ENCODE results near the gene NRIP2.

NRIP2 gene

DNA sequence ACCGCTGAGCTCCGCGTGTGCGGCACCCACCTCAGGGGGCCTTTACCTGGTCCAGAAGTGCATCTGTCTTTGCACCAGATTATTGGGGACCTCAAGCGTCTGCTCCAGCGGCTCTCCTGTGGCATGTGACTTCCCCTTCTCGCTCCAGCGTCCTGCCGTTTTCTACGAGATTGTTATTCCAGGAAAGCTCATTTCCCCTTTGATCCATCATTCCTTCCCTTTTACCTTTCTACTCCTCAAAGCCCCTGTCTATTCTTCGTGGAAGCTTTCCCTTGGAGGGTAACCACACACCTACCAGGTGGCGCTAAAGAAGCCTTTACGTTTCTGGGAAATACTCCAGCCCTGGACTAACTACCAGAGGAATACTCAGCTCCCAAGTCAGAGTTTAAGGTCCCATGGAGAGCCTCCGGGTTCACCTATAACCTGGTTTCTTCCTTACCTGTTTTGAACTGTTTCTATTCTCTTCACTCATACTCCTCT, 38.6 kb downstream of the NRIP2 start:
- no peak for TF ChIP-seq JUND (IDR thresholded peaks at IDR 0.05; ENCODE audit: low read depth)
- peak; percentile 67 to 69 for DNase-seq (ENCODE audit: low read depth in 1 of 2, low spot score in 1 of 2)
- in situ Hi-C loops (cut with HindIII; ENCODE audit: low pct_unique_long_range_greater_than_20kb, low sequenced_read_pairs) = no loop called here

DNA sequence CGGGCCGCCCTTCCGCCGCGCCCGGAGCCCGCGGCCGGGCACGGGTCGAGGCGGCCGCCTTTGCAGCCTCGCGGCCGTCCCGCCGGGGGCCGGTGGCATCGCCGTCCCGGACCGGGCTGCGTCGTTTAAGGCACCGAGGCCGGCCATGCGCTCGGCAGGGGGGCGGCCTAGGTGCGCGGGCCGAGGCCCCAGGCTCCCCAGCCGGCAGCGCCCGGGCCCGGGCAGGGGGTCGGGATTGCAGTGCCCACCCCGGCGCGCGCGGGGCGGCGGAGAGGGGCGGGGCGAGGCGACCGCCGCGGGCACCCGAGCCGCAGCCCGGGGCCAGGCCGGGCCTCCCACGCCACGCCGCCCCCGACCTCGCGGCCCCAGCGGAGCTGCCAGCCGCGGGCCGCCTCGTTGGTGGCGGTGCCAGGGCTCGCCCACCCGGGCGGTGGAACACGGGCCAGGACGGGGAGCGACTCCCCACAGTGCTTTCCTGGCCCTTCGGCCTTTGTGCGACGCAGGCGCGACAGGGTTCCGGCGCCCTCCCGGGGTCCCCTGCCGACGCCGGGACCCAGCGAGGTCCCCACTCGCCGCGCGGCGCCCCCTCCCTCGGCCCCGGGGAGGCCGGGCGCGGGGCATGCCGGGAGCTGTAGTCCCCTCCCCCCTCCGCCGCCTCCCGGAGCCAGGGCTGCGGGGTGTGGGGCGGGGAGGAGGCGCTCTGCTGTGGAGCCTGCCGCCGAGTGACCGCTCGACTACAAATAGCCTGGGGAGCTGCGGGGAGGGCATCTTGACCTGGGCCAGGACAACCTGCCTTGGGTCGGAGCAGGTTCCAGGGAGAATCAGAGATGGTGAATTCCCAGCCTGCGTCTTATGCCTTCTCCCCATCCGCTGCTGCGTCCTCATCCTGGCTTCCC, 39.3 kb downstream of the NRIP2 start:
- no peak for TF ChIP-seq JUND (IDR thresholded peaks at IDR 0.05; ENCODE audit: low read depth)
- peak; percentile 90 to 96 for DNase-seq (ENCODE audit: low read depth in 1 of 2, low spot score in 1 of 2)

DNA sequence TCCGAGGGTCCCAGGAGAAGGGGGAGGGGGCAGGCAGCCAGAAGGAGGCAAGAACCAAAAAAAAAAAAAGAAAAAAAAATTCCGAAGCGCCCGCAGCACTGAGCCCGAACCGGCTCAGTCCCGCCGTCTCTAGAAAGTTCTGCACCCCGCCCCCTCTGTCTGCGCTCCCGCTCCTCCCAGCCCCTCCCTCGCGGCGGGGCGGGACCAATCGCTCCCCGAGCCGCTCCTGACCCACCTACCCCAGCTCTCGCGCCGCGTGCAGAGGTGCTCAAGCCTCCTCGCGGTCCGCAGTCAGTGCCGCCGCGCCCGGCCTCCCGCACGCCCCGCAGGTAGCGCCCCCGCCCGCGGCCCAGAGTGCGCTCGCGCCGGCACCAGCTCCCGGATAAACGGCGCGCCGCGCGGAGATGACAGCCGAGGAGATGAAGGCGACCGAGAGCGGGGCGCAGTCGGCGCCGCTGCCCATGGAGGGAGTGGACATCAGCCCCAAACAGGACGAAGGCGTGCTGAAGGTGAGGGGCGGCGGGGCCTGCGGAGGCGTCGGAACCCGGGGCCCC, 40.0 kb downstream of the NRIP2 start, which contains the start of gene FKBP4:
FKBP4 (plus strand) TSS at position 235 of the 554 bp plus-strand sequence; CDS start at position 405, 170 bp downstream.
- DNase-seq (ENCODE audit: low read depth in 1 of 2, low spot score in 1 of 2) = peak; percentile 97
- TF ChIP-seq JUND (IDR thresholded peaks at IDR 0.05; ENCODE audit: low read depth) = no peak
- in situ Hi-C loops (cut with HindIII; ENCODE audit: low pct_unique_long_range_greater_than_20kb, low sequenced_read_pairs) = no loop called here

More for the DNA sequence above, 39.3 kb downstream of the NRIP2 start:
- in situ Hi-C loops (cut with HindIII; ENCODE audit: low pct_unique_long_range_greater_than_20kb, low sequenced_read_pairs) = no loop called here

DNA sequence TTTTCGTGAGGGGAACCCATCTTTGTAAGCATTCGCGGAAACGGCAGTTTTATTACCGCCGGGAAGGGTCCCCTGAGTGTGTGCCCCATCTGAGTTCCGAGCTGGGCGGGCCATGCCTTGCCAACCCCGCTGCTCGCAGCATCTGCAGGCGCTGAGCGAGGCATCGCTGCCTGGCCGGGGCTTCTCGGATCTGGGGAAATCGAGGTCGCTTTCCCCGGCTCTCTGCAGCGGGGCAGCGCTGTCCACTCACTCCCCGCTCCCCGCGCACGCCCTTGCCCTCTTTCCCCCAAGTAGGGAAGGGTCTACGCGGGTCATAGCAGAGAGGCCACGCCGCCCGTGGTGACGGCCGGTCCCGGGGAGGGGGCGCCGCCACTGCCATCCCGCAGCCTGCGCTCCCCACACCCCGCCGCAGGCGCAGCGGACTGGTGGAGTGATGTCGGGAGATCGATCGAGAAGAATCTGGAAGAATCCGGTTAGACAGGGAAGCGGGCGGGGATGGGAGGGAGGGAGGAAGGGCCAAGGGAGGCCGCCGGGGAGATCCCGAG, 40.6 kb downstream of the NRIP2 start:
- peak; percentile 74 to 89 for DNase-seq (ENCODE audit: low read depth in 1 of 2, low spot score in 1 of 2)
- TF ChIP-seq JUND (IDR thresholded peaks at IDR 0.05; ENCODE audit: low read depth) = no peak
- in situ Hi-C loops (cut with HindIII; ENCODE audit: low pct_unique_long_range_greater_than_20kb, low sequenced_read_pairs) = no loop called here

DNA sequence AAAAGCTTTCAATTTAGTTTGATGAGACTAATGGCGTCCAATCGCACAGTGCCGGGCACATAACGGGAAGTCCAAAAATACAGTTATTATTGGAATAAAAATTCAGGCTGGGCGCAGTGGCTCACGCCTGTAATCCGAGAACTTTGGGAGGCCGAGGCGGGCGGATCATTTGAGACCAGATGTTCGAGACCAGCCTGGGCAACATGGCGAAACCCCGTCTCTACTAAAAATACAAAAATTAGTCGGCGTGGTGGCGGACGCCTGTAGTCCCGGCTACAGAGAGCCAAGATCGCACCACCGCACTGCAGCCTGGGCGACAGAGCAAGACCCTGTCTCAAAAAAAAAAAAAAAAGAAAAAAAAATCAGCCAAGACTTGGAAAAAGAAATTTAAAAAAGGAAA, 41.3 kb downstream of the NRIP2 start:
- in situ Hi-C loops (cut with HindIII; ENCODE audit: low pct_unique_long_range_greater_than_20kb, low sequenced_read_pairs) = no loop called here
- TF ChIP-seq JUND (IDR thresholded peaks at IDR 0.05; ENCODE audit: low read depth) = no peak
- DNase-seq (ENCODE audit: low read depth in 1 of 2, low spot score in 1 of 2) = no peak

GRCh38 chr12:2792671-2793500, 41.9 kb downstream of the NRIP2 start:
- in situ Hi-C loops (cut with HindIII; ENCODE audit: low pct_unique_long_range_greater_than_20kb, low sequenced_read_pairs) = no loop called here
- no peak for DNase-seq (ENCODE audit: low read depth in 1 of 2, low spot score in 1 of 2)
- no peak for TF ChIP-seq JUND (IDR thresholded peaks at IDR 0.05; ENCODE audit: low read depth)

GRCh38 chr12:2791089-2791488, 43.7 kb downstream of the NRIP2 start:
- in situ Hi-C loops (cut with HindIII; ENCODE audit: low pct_unique_long_range_greater_than_20kb, low sequenced_read_pairs) = no loop called here
- no peak for DNase-seq (ENCODE audit: low read depth in 1 of 2, low spot score in 1 of 2)

GRCh38 chr12:2785017-2785416, 49.8 kb downstream of the NRIP2 start:
- in situ Hi-C loops (cut with HindIII; ENCODE audit: low pct_unique_long_range_greater_than_20kb, low sequenced_read_pairs) = no loop called here
- DNase-seq (ENCODE audit: low read depth in 1 of 2, low spot score in 1 of 2) = peak in 1 of 2 experiments; percentile 48
- TF ChIP-seq JUND (IDR thresholded peaks at IDR 0.05; ENCODE audit: low read depth) = no peak

More at GRCh38 chr12:2791089-2791488, 43.7 kb downstream of the NRIP2 start:
- TF ChIP-seq JUND (IDR thresholded peaks at IDR 0.05; ENCODE audit: low read depth) = no peak

- in situ Hi-C loops (cut with HindIII; ENCODE audit: low pct_unique_long_range_greater_than_20kb, low sequenced_read_pairs) = no loop called here
- peak; percentile 40 to 72 for DNase-seq (ENCODE audit: low read depth in 1 of 2, low spot score in 1 of 2)
- no peak for TF ChIP-seq JUND (IDR thresholded peaks at IDR 0.05; ENCODE audit: low read depth)
These were observed 50.8 kb downstream of the NRIP2 start for GRCh38 chr12:2783936-2784600.

GRCh38 chr12:2779281-2779680, 55.6 kb downstream of the NRIP2 start:
- in situ Hi-C loops (cut with HindIII; ENCODE audit: low pct_unique_long_range_greater_than_20kb, low sequenced_read_pairs) = no loop called here
- DNase-seq (ENCODE audit: low read depth in 1 of 2, low spot score in 1 of 2) = peak in 1 of 2 experiments; percentile 47
- TF ChIP-seq JUND (IDR thresholded peaks at IDR 0.05; ENCODE audit: low read depth) = no peak

DNA sequence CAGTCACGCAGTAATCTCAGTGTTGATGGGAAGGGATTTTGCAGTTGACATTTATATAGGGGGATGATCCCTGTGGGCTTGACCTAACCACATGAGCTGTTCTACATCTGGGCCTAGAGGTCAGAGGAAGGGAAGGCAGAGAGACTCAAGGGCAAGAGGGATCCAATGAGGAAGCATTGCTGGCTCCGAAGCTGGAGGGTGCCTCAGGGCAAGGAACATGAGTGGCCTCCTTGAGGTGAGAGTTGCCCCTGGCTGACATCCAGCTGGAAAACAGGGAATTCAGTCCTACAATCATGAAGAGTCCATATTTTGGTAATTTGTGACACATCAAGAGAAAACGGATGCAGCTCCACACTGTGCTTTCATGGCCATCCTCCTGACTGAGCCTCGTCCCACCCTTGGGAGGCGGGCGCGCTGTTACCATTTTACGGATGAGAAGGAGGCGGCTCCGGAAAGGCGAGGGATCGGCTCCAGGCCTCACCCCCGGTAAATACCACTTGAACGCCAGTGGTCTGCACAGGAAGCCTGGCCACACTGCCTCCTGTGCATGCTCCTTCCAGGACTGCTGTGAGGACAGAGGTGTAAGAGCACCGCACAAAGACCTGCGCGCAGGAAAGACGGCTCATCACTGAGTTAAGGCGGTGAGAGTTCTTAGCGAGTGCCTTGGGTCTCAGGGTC, 58.6 kb downstream of the NRIP2 start:
- TF ChIP-seq JUND (IDR thresholded peaks at IDR 0.05; ENCODE audit: low read depth) = no peak
- peak in 1 of 2 experiments; percentile 54 for DNase-seq (ENCODE audit: low read depth in 1 of 2, low spot score in 1 of 2)
- in situ Hi-C loops (cut with HindIII; ENCODE audit: low pct_unique_long_range_greater_than_20kb, low sequenced_read_pairs) = no loop called here

Data from T47D (cell line).